ENCODE measurements around the gene PEPD.
"Not testable (repeated sequence)": the region's sequence is repeated elsewhere in the genome, so short reads cannot be mapped to it uniquely, and the experiment has no call there.

The PEPD gene

GRCh38 chr19:33497131-33497777 is 24.3 kb downstream of the PEPD start:
- no peak for DNase-seq (ENCODE audit: low read depth)

- no peak for DNase-seq (ENCODE audit: low read depth)
Observed at GRCh38 chr19:33496038-33496895, 25.3 kb downstream of the PEPD start.

GRCh38 chr19:33493401-33494275 is 28.0 kb downstream of the PEPD start:
- no peak for DNase-seq (ENCODE audit: low read depth)

GRCh38 chr19:33492951-33493350 is 28.6 kb downstream of the PEPD start:
- DNase-seq (ENCODE audit: low read depth) = no peak

GRCh38 chr19:33492090-33492489 is 29.5 kb downstream of the PEPD start:
- DNase-seq (ENCODE audit: low read depth) = no peak

GRCh38 chr19:33490596-33490995 is 31.0 kb downstream of the PEPD start:
- not testable (repeated sequence) for DNase-seq (ENCODE audit: low read depth)

GRCh38 chr19:33490041-33490451 is 31.5 kb downstream of the PEPD start:
- no peak for DNase-seq (ENCODE audit: low read depth)

- DNase-seq (ENCODE audit: low read depth) = no peak
Observed at GRCh38 chr19:33488826-33489225, 32.8 kb downstream of the PEPD start.

GRCh38 chr19:33487901-33488800 is 33.4 kb downstream of the PEPD start:
- no peak for DNase-seq (ENCODE audit: low read depth)

GRCh38 chr19:33486936-33487811 is 34.4 kb downstream of the PEPD start:
- no peak for DNase-seq (ENCODE audit: low read depth)

GRCh38 chr19:33486407-33486806 is 35.2 kb downstream of the PEPD start:
- DNase-seq (ENCODE audit: low read depth) = no peak

- no peak for DNase-seq (ENCODE audit: low read depth)
Observed at GRCh38 chr19:33484226-33484774, 37.3 kb downstream of the PEPD start.

GRCh38 chr19:33482476-33482875 is 39.1 kb downstream of the PEPD start:
- DNase-seq (ENCODE audit: low read depth) = no peak

- no peak for DNase-seq (ENCODE audit: low read depth)
Observed at GRCh38 chr19:33481863-33482262, 39.7 kb downstream of the PEPD start.

- not testable (repeated sequence) for DNase-seq (ENCODE audit: low read depth)
Observed at GRCh38 chr19:33479570-33479969, 42.0 kb downstream of the PEPD start.

GRCh38 chr19:33477781-33478180 is 43.8 kb downstream of the PEPD start:
- peak; percentile 43 for DNase-seq (ENCODE audit: low read depth)

GRCh38 chr19:33476151-33476707 is 45.4 kb downstream of the PEPD start:
- DNase-seq (ENCODE audit: low read depth) = no peak

- DNase-seq (ENCODE audit: low read depth) = peak; percentile 51
Observed at GRCh38 chr19:33473653-33474305, 47.8 kb downstream of the PEPD start.
